WERI-Rb-1 (cell line): ENCODE measurements around the gene MSMP.
A peak's percentile ranks its signal among the peaks of the same experiment; 100 is the strongest.

Experiments
- DNase-seq: peaks from one replicate; pipeline ENCODE4 v3.0.0-alpha.2; 2020
- H3K27ac ChIP-seq: fragments of 250-450 bp; sonication (Bioruptor Pico); 2 replicates; pipeline ENCODE4 v1.5.1; 2020; ENCODE audit warnings: mild to moderate bottlenecking, moderate library complexity
- H3K27me3 ChIP-seq: fragments of 250-450 bp; sonication (Bioruptor Pico); 2 replicates; pipeline ENCODE4 v1.5.1; 2021; ENCODE audit warnings: mild to moderate bottlenecking, low read depth, moderate library complexity; ENCODE audit not compliant: insufficient read depth, severe bottlenecking
- H3K36me3 ChIP-seq: fragments of 250-450 bp; sonication (Bioruptor Pico); 2 replicates; pipeline ENCODE4 v1.5.1; 2020; ENCODE audit warnings: mild to moderate bottlenecking, moderate library complexity
- H3K4me3 ChIP-seq: 2 replicates; pipeline ENCODE4 v1.5.1; 2011; ENCODE audit warnings: low read depth, mild to moderate bottlenecking, control low read depth, low read length
- H3K9me3 ChIP-seq: fragments of 250-450 bp; sonication (Bioruptor Pico); 2 replicates; pipeline ENCODE4 v1.5.1; 2021; ENCODE audit warnings: mild to moderate bottlenecking, moderate library complexity; ENCODE audit not compliant: severe bottlenecking
- CTCF ChIP-seq: IDR thresholded peaks from 2 replicates; pipeline ENCODE4 v1.5.1; 2011; ENCODE audit warnings: low read depth, mild to moderate bottlenecking, control low read depth, inconsistent platforms, low read length

MSMP gene

GRCh38 chr9:35755071-35755470 lies 995 bp upstream of the MSMP start:
- no peak for TF ChIP-seq CTCF
- no peak overlapping the region for H3K27ac ChIP-seq

DNA sequence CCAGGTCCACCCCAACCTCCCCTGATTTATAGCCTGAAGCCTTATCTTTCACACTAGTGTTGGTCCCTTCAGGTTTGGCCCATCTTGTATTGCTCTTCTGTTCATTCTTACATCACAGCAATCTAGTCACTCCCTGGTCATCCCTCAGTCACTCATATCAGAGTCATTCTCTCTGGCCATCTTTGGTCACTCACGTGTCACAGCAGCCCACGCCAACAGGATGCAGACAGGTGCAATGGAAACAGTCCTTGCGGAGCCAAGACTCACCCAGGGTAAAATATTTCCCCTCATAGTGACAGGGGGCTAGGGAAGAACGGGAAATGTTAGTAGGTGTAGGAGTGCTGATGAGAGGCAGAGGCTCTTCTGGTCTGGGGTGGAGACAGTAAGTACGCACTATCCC lies 610 bp downstream of the MSMP start:
- Histone ChIP-seq H3K4me3 (no peak overlapping the region), H3K27ac (no peak overlapping the region), H3K9me3 (no peaks in the 10 kb centered on the region), H3K27me3 (no peaks in the 10 kb centered on the region), H3K36me3 (peaks cover 21% of the 10 kb centered on the region)
- DNase-seq: no peak
- no peak for TF ChIP-seq CTCF

More at GRCh38 chr9:35755071-35755470, 995 bp upstream of the MSMP start:
- Histone ChIP-seq H3K27me3 (no peaks in the 10 kb centered on the region), H3K4me3 (no peak overlapping the region), H3K9me3 (no peaks in the 10 kb centered on the region), H3K36me3 (peaks cover 21% of the 10 kb centered on the region)
- DNase-seq: no peak

GRCh38 chr9:35750256-35750531 lies 3.9 kb downstream of the MSMP start:
- Histone ChIP-seq H3K27ac (no peak overlapping the region), H3K36me3 (peaks cover 30% of the 10 kb centered on the region), H3K27me3 (no peaks in the 10 kb centered on the region), H3K9me3 (no peaks in the 10 kb centered on the region), H3K4me3 (no peak overlapping the region)
- DNase-seq: no peak
- TF ChIP-seq CTCF: no peak

DNA sequence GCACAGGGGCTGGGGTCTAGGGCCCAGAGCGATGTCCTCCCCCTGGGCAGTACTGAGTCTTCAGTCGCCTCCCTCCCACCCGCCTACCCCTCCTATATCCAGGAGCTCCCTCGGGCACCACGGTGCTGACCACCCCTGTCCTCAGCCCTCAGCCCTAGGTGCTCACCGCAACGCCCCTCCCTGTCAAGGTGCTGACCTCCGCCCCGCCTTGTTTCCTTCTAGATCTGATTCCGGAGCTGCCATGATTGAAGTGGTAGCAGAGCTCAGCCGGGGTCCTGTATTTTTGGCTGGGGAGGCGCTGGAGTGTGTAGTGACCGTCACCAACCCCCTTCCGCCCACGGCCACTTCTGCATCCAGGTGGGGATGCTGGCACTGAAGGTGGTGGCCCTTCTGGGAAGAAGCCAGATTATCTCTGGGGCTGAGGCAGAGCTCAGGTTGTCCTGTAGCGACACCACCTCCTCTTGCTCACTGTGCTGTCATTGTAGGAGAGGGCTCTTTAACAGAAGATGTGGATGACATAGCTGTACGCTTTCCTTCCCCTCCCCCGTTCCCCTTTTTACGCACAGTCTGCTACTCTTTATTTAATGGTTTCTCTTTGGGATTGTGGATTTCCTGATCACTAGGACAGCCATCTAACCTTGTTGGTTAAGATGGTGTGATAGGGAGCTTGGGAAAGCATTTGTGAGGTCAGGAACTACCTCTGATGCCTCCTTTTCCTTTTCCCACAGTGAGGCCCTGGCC lies 4.4 kb downstream of the MSMP start:
- peak overlapping the region; percentile 71 for H3K27ac ChIP-seq
- TF ChIP-seq CTCF: no peak
- peak; percentile 52 for DNase-seq

DNA sequence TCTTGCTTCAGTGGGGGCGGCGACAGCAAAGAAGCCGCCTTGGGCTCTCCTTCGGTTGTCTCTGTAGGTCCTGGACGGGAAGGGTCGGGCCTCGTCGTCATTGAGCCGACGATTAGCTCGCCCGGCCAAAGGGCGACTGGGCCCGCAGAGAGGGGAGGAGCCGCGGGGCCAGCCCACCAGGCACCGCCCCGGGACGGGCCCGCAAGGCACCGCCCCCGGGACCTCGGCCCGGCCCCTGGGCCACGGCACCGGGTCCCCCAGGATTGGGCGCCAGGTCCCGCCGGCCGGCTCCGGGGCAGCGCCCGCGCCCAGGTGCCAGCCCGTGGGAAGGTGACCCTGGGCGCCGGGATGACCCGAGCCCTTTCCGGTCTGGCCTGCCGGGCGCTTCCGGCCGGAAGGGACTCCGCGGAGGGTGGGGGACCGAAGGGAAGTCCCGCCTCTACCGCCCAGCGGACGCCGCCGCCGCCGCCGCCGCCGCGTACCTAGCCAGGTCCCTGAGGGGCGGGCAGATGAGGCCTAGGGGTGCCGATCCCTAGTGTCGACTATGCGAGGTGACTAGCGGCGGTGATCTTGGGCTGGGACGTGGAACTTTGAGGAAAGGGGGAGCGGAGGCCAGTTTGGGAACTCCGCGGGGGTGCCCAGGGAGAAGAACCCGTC lies 5.1 kb downstream of the MSMP start, which contains the start of the genes GBA2 and RGP1:
TSS of gene GBA2 (minus strand) at position 371 of the 657 bp plus-strand sequence. CDS start 524 bp downstream, outside the sequence.
TSS of gene RGP1 (plus strand) at position 430 of the 657 bp plus-strand sequence. CDS start 469 bp downstream, outside the sequence.
- no peaks in the 10 kb centered on the region for H3K27me3 ChIP-seq
- no peak for TF ChIP-seq CTCF
- DNase-seq: peak; percentile 84
- H3K36me3 ChIP-seq: peaks cover 35% of the 10 kb centered on the region
- H3K27ac ChIP-seq: peak within 1 kb of the TSS; percentile 71
- no peaks in the 10 kb centered on the region for H3K9me3 ChIP-seq
- H3K4me3 ChIP-seq: peak within 1 kb of the TSS; percentile 85

More for the DNA sequence above, 4.4 kb downstream of the MSMP start:
- H3K9me3 ChIP-seq: no peaks in the 10 kb centered on the region
- H3K4me3 ChIP-seq: peak overlapping the region; percentile 85
- H3K27me3 ChIP-seq: no peaks in the 10 kb centered on the region
- H3K36me3 ChIP-seq: peaks cover 31% of the 10 kb centered on the region
